Measurements from ENCODE around the gene KRTAP1-4. TPM values are rescaled to one million over a fixed set of nuclear protein-coding genes. Genes with fewer than 3 reads are reported as not detected.
"Not testable (repeated sequence)": the region's sequence is repeated elsewhere in the genome, so short reads cannot be mapped to it uniquely, and the experiment has no call there.

Gene KRTAP1-4
- total RNA-seq, 4 donors from 2014 or later = not detected

- DNase-seq (ENCODE audit: low spot score) (no peak), ATAC-seq (ENCODE audit: low FRiP score) (no peak)
- TF ChIP-seq CTCF (IDR thresholded peaks at IDR 0.05) = no peak
Measured at GRCh38 chr17:41058741-41059140, 28.7 kb upstream of the KRTAP1-4 start.

GRCh38 chr17:41057547-41057946 lies 27.6 kb upstream of the KRTAP1-4 start:
- ATAC-seq (ENCODE audit: low FRiP score) (no peak), DNase-seq (ENCODE audit: low spot score) (no peak)
- TF ChIP-seq CTCF (IDR thresholded peaks at IDR 0.05) = no peak

- not testable (repeated sequence) for DNase-seq (ENCODE audit: low spot score); ATAC-seq (ENCODE audit: low FRiP score)
Measured at GRCh38 chr17:41055130-41055529, 25.1 kb upstream of the KRTAP1-4 start, which contains the start of gene KRTAP2-2. TSS of gene KRTAP2-2 (minus strand) at chr17:41055230. CDS start at chr17:41055211, 19 bp downstream.

GRCh38 chr17:41054556-41054955 lies 24.6 kb upstream of the KRTAP1-4 start:
- ATAC-seq (ENCODE audit: low FRiP score); DNase-seq (ENCODE audit: low spot score): not testable (repeated sequence)

- ATAC-seq (ENCODE audit: low FRiP score) = no peak
- DNase-seq (ENCODE audit: low spot score) = no peak
- TF ChIP-seq CTCF (IDR thresholded peaks at IDR 0.05) = no peak
Measured at GRCh38 chr17:41054025-41054424, 24.0 kb upstream of the KRTAP1-4 start.

GRCh38 chr17:41052566-41052965 lies 22.6 kb upstream of the KRTAP1-4 start:
- DNase-seq (ENCODE audit: low spot score) (no peak), ATAC-seq (ENCODE audit: low FRiP score) (no peak)
- no peak for TF ChIP-seq CTCF (IDR thresholded peaks at IDR 0.05)

- ATAC-seq (ENCODE audit: low FRiP score) = no peak
Measured at GRCh38 chr17:41049110-41049509, 19.1 kb upstream of the KRTAP1-4 start.

GRCh38 chr17:41048441-41048840 lies 18.4 kb upstream of the KRTAP1-4 start:
- no peak for TF ChIP-seq CTCF (IDR thresholded peaks at IDR 0.05)
- no peak for ATAC-seq (ENCODE audit: low FRiP score)
- DNase-seq (ENCODE audit: low spot score) = no peak

More at GRCh38 chr17:41049110-41049509, 19.1 kb upstream of the KRTAP1-4 start:
- no peak for DNase-seq (ENCODE audit: low spot score)
- TF ChIP-seq CTCF (IDR thresholded peaks at IDR 0.05) = no peak

- not testable (repeated sequence) for ATAC-seq (ENCODE audit: low FRiP score); DNase-seq (ENCODE audit: low spot score)
Measured at GRCh38 chr17:41046735-41047465, 16.9 kb upstream of the KRTAP1-4 start, which contains the start of gene KRTAP2-1. TSS of gene KRTAP2-1 (minus strand) at chr17:41047316. CDS start at chr17:41047267, 49 bp downstream.

Measured in omental fat pad (tissue), 4 donors.